AG04449 (cell line): Measurements from ENCODE around the gene TRIM10.

Experiments
- CTCF ChIA-PET: fragments of 350-600 bp; formaldehyde crosslinking; extraction: SDS; loops from one replicate; lab custom pipeline; 2021; ENCODE audit warnings: antibody characterized with exemption; lab: Yijun Ruan, JAX
- POLR2A ChIA-PET: fragments of 400-600, 350-600 bp; formaldehyde crosslinking; extraction: SDS; loops from one replicate; lab custom pipeline; 2020; ENCODE audit warnings: antibody characterized with exemption, inconsistent platforms; lab: Yijun Ruan, JAX
- DNase-seq: peaks from one replicate; pipeline ENCODE4 v3.0.0-alpha.2; 2010; ENCODE audit warnings: low read depth, low spot score
- H3K4me3 ChIP-seq: 2 replicates; pipeline ENCODE4 v1.5.1; 2011; ENCODE audit warnings: low read depth, mild to moderate bottlenecking, control low read depth, low read length
- TF ChIP-seq, protein P1 (sequence below): IDR thresholded peaks from one replicate; pipeline ENCODE4 v1.5.1; 2011; ENCODE audit warnings: mild to moderate bottlenecking, moderate library complexity, low read length, control low read depth, inconsistent platforms; ENCODE audit not compliant: insufficient read depth; ENCODE audit errors: missing control alignments

Gene TRIM10

DNA sequence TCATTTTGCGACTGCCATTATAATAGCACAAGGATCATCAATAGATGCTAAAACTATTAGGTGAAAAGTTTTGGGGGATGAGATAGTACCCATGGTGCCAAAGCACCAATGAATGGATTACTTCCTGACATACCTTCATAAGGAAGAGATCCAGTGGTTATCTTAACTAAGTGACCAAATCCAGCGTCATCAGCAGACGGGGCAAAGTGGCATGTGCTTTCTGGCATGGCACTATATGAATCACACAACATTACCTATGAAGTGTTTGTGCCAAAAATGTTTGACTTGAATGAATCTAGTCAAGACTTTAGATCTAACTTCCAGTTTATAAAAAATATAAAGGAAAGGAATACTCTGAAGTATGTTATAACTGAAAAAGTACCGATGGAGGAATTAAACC lies 41.4 kb upstream of the TRIM10 start:
- DNase-seq: no peak
- TF ChIP-seq, protein P1, sequence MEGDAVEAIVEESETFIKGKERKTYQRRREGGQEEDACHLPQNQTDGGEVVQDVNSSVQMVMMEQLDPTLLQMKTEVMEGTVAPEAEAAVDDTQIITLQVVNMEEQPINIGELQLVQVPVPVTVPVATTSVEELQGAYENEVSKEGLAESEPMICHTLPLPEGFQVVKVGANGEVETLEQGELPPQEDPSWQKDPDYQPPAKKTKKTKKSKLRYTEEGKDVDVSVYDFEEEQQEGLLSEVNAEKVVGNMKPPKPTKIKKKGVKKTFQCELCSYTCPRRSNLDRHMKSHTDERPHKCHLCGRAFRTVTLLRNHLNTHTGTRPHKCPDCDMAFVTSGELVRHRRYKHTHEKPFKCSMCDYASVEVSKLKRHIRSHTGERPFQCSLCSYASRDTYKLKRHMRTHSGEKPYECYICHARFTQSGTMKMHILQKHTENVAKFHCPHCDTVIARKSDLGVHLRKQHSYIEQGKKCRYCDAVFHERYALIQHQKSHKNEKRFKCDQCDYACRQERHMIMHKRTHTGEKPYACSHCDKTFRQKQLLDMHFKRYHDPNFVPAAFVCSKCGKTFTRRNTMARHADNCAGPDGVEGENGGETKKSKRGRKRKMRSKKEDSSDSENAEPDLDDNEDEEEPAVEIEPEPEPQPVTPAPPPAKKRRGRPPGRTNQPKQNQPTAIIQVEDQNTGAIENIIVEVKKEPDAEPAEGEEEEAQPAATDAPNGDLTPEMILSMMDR: no peak
- ChIA-PET POLR2A (no interaction called here), CTCF (no interaction called here)
- H3K4me3 ChIP-seq: no peak overlapping the region

DNA sequence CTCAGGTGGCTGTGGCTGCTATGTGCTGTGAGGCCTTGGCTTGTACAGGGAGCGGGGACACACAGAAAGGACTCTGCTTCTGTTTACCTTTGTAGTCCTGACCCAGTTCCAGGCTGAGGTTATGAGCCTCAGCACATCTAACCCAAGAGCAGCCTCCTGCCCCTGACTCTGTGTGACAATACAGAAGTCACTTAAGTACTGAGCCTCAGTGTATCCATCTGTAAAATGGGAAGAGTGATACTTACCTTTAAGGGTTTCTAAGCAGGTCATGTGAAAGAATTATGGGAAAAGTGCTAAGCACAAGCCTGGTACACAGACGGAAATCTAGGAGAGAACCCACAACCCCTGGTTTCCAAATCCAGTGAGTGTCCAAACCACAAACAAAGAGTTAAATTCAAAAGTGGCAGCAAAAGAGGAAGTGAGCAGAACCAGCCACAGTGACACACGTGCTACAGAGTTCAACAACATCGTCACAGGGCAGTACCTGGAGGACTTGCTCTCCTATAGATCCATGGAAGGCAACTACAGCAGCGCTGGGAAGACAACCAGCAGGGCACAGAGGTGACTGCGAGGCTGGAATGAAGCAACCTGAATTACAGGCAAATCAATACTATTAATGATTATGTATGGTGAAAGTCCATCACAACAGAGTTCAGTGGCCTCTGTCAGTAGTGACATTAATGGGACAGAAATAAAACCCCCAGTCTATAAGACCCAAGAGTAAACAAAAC lies 39.7 kb upstream of the TRIM10 start:
- ChIA-PET CTCF (no interaction called here), POLR2A (no interaction called here)
- H3K4me3 ChIP-seq: no peak overlapping the region
- TF ChIP-seq, protein P1: no peak
- DNase-seq: no peak

DNA sequence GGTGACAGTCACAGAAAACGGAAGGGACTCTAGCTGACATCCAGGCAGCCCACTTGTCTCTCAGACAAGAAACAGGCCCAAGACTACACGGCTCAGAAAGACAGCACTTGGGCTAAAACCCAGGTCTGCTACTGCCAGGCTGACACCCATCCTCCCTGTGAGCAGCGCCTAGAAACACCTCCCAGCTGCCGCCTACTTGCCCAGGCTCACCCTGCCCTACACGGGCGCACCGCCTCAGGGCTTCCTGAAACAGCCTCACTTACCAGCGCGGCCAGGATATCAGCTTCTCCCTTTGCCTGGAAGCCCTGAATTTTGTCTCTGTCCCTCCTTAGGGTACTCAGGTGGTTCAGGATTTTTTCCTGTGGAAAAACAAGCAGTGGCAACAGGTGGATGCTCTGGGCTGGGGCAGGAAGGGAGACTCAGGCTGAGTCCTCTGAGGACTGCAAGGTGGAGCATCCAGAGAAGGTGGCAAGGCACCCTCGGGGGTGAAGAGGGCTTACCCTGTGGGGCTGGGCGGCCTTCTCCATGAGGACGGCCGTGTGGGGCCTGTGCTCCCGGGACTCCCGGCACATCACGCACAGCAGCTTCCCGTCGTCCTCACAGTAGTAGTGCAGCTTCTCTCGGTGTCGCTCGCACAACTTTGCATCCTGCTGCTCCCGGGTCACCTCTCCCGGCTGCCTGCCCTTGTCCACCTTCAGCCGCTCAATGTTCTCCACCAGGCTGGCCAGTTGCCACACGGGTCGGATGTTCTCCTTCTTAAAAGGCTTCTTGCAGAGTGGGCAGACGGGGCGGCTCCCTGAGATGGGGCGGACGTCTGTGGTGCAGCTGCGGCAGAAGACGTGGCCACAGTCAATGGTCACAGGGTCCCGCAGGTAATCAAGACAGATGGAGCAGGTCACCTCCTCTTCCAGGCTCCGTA lies 37.4 kb upstream of the TRIM10 start:
- ChIA-PET POLR2A (no interaction called here), CTCF (no interaction called here)
- no peak overlapping the region for H3K4me3 ChIP-seq
- TF ChIP-seq, protein P1: no peak
- DNase-seq: no peak

DNA sequence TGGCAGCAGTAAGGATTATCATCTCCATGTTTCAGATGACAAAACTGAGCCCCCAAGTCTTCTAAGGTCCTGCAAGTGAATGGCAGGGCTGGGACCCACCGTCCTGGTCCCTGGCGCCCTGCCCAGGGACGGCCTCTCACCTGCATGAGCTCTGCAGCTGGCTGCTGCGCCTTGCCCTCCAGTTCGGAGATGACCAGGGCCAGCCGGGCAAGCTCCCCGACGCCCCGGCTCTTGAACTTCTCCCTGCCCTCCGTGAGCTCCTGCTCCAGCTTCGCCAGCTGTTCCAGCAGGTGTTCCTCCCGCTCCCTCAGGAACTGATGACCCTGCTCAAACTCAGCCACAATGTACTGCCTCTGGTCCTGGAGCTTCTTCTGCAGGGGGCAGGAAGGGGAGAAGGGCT lies 35.4 kb upstream of the TRIM10 start:
- ChIA-PET CTCF (interaction anchor here (1.1 to 1.6 kb wide), 3 partner anchors 9 to 65 kb away, joined by 3 to 4 read pairs (median 3); no protein-coding TSS in a partner anchor), POLR2A (interaction anchor here (1.0 kb wide), 1 partner anchor 9 kb away, joined by 3 read pairs; no protein-coding TSS in a partner anchor)
- TF ChIP-seq, protein P1: no peak

GRCh38 chr6:30195951-30196350 lies 34.9 kb upstream of the TRIM10 start:
- DNase-seq: no peak
- ChIA-PET CTCF (interaction anchor here (1.1 to 1.6 kb wide), 3 partner anchors 9 to 65 kb away, joined by 3 to 4 read pairs (median 3); no protein-coding TSS in a partner anchor), POLR2A (interaction anchor here (1.0 kb wide), 1 partner anchor 9 kb away, joined by 3 read pairs; no protein-coding TSS in a partner anchor)
- no peak overlapping the region for H3K4me3 ChIP-seq
- TF ChIP-seq, protein P1: no peak

More for the DNA sequence above, 35.4 kb upstream of the TRIM10 start:
- H3K4me3 ChIP-seq: no peak overlapping the region
- DNase-seq: no peak
